ENCODE measurements around the gene MARF1.

DNA sequence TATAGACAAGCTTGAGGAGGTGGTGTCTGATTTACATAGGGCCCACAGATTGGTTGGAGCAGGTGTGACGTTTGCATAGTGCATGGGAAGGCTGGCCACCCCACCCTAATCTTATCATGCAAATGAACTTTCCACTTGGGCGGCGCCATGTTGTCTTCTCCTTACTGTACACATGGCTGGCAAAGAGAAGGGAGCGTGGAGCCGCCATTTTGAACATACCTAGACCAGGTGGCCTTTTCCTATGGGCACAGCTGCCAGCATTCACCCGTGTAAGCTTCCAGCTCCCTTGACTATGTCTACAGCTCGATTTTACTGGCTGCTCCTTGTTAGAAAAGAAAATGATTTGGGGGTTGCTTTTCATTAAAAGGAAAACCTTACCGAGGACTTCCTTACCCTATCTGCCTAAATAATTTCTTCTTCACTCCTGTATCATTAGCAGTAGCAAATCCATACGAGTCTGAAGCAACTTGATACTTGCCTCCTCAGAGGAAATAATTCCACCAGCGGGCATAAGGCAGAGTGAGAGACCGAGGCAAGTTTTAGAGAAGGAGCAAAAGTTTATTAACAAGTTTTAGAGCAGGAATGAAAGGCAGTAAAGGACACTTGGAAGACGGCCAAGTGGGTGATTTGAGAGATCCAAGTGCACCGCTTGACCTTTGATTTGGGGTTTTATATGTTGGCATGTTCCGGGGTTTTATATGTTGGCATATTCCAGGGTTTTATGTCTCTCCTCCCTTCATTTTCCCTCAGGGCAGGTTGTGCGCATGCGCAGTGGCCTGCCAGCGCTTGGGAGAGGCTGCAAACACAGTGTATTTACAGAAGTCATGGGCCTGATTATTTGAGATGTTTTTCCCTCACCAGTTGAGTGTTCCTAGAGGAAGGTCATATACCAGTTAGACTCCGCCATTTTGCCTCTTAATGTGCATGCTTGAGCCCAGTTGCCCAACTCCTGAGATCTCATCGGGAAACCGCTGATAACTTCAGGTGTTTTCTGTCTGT lies 65.7 kb downstream of the MARF1 start:
- TF ChIP-seq, protein P1, sequence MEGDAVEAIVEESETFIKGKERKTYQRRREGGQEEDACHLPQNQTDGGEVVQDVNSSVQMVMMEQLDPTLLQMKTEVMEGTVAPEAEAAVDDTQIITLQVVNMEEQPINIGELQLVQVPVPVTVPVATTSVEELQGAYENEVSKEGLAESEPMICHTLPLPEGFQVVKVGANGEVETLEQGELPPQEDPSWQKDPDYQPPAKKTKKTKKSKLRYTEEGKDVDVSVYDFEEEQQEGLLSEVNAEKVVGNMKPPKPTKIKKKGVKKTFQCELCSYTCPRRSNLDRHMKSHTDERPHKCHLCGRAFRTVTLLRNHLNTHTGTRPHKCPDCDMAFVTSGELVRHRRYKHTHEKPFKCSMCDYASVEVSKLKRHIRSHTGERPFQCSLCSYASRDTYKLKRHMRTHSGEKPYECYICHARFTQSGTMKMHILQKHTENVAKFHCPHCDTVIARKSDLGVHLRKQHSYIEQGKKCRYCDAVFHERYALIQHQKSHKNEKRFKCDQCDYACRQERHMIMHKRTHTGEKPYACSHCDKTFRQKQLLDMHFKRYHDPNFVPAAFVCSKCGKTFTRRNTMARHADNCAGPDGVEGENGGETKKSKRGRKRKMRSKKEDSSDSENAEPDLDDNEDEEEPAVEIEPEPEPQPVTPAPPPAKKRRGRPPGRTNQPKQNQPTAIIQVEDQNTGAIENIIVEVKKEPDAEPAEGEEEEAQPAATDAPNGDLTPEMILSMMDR (IDR thresholded peaks at IDR 0.05; ENCODE audit: borderline replicate concordance, extremely low read depth, low read length, poor library complexity, severe bottlenecking): no peak
- no peak for TF ChIP-seq EZH2 (IDR thresholded peaks at IDR 0.05; ENCODE audit: borderline replicate concordance, low read depth, low read length, severe bottlenecking)
